ENCODE data around the gene TMEM260. TPM values are rescaled to one million over a fixed set of nuclear protein-coding genes. Genes with fewer than 3 reads are reported as not detected.
"Not testable (repeated sequence)": the region's sequence is repeated elsewhere in the genome, so short reads cannot be mapped to it uniquely, and the experiment has no call there.

TMEM260 gene
- polyA plus RNA-seq, 3 donors: 7.5 to 8.8 (median 8.3) TPM

- Histone ChIP-seq H3K4me2 (replicated peaks; ENCODE audit: extremely low read depth, low read length, poor library complexity, severe bottlenecking) (no peak overlapping the region), H3K27me3 (ENCODE audit: control insufficient read depth in 2 of 2, insufficient read depth in 2 of 2, low read length in 2 of 2) (no peaks in the 10 kb centered on the region), H4K20me1 (ENCODE audit: insufficient read depth, low read length) (no peaks in the 10 kb centered on the region), H2AFZ (ENCODE audit: insufficient read depth, low read depth, low read length, poor library complexity, severe bottlenecking) (no peak overlapping the region), H3K4me1 (ENCODE audit: control insufficient read depth in 1 of 2, insufficient read depth in 2 of 2, low read length in 2 of 2) (no peaks in the 10 kb centered on the region), H3K27ac (ENCODE audit: low read depth in 1 of 2, low read length in 2 of 2) (no peak overlapping the region), H3K36me3 (replicated peaks in 1 of 2; ENCODE audit: control insufficient read depth in 1 of 2, insufficient read depth in 2 of 2, low read length in 2 of 2) (no peaks in the 10 kb centered on the region), H3K79me2 (ENCODE audit: insufficient read depth, low read length) (no peaks in the 10 kb centered on the region), H3K9ac (ENCODE audit: insufficient read depth, low read length, poor library complexity, severe bottlenecking) (no peak overlapping the region), H3K9me3 (replicated peaks in 1 of 2; ENCODE audit: control insufficient read depth in 1 of 2, insufficient read depth in 1 of 2, low read length in 2 of 2) (no peaks in the 10 kb centered on the region), H3K4me3 (replicated peaks in 1 of 3; ENCODE audit: low read depth in 2 of 3, low read length in 3 of 3) (no peak overlapping the region)
- Mint-ChIP-seq H3K4me3 (no peak overlapping the region), H3K9me3 (peaks cover 0 to 9% (median 4%) of the 10 kb centered on the region in 7 donors), H3K27me3 (ENCODE audit: low read depth in 3 of 3) (peaks cover 1 to 2% (median 2%) of the 10 kb centered on the region in 3 donors), H3K4me1 (no peaks in the 10 kb centered on the region), H3K27ac (no peak overlapping the region), H3K36me3 (no peaks in the 10 kb centered on the region)
- WGBS (ENCODE audit: insufficient coverage): 72% methylated on average over 2 of the region's 3 CpGs
- intact Hi-C loops (cut with micrococcal nuclease): no loop called here
- no peak for DNase-seq
- no peak for TF ChIP-seq CTCF (IDR thresholded peaks at IDR 0.05)
These were observed 115.0 kb downstream of the TMEM260 start for GRCh38 chr14:56694609-56695008.

- H3K36me3 ChIP-seq (replicated peaks in 1 of 2; ENCODE audit: control insufficient read depth in 1 of 2, insufficient read depth in 2 of 2, low read length in 2 of 2); DNase-seq; H3K27me3 ChIP-seq (ENCODE audit: control insufficient read depth in 2 of 2, insufficient read depth in 2 of 2, low read length in 2 of 2); H3K27ac ChIP-seq (ENCODE audit: low read depth in 1 of 2, low read length in 2 of 2); H3K9me3 ChIP-seq (replicated peaks in 1 of 2; ENCODE audit: control insufficient read depth in 1 of 2, insufficient read depth in 1 of 2, low read length in 2 of 2); H2AFZ ChIP-seq (ENCODE audit: insufficient read depth, low read depth, low read length, poor library complexity, severe bottlenecking); H3K79me2 ChIP-seq (ENCODE audit: insufficient read depth, low read length); H3K4me2 ChIP-seq (replicated peaks; ENCODE audit: extremely low read depth, low read length, poor library complexity, severe bottlenecking); H4K20me1 ChIP-seq (ENCODE audit: insufficient read depth, low read length); H3K4me1 ChIP-seq (ENCODE audit: control insufficient read depth in 1 of 2, insufficient read depth in 2 of 2, low read length in 2 of 2); H3K36me3 Mint-ChIP-seq; intact Hi-C loops (cut with micrococcal nuclease); H3K4me1 Mint-ChIP-seq; H3K4me3 Mint-ChIP-seq; H3K27me3 Mint-ChIP-seq (ENCODE audit: low read depth in 3 of 3); H3K27ac Mint-ChIP-seq; H3K9ac ChIP-seq (ENCODE audit: insufficient read depth, low read length, poor library complexity, severe bottlenecking); H3K4me3 ChIP-seq (replicated peaks in 1 of 3; ENCODE audit: low read depth in 2 of 3, low read length in 3 of 3): not testable (repeated sequence)
- peaks cover 0 to 11% (median 4%) of the 10 kb centered on the region in 7 donors for H3K9me3 Mint-ChIP-seq
- 83% methylated on average over 9 of the region's 9 CpGs for WGBS (ENCODE audit: insufficient coverage)
These were observed 115.6 kb downstream of the TMEM260 start for GRCh38 chr14:56695216-56695615.

Other genes starting within 250 kb of the TMEM260 start
- not detected for gene OTX2, start 230.7 kb downstream of the TMEM260 start, polyA plus RNA-seq

Data from CD14-positive monocyte (primary cell).